Neural progenitor cell (in vitro differentiated cells): ENCODE data around the gene ELP6. TPM values are rescaled to one million over a fixed set of nuclear protein-coding genes. Genes with fewer than 3 reads are reported as not detected.

Experiments used
- DNase-seq: peaks from one replicate; pipeline ENCODE4 v3.0.0-alpha.2; 2016; ENCODE audit warnings: low spot score
- H2AFZ ChIP-seq: fragments of 200-600 bp; sonication (generic); replicated peaks from 2 replicates; pipeline ENCODE4 v1.6.1; 2016; ENCODE audit warnings: antibody characterized with exemption
- H3F3A ChIP-seq: fragments of 200-600 bp; sonication (generic); 2 replicates; pipeline ENCODE4 v1.6.1; 2016; ENCODE audit warnings: antibody characterized with exemption, low read depth
- H3K27ac ChIP-seq: fragments of 200-600 bp; sonication (generic); 2 replicates; pipeline ENCODE4 v1.5.1; 2016; ENCODE audit warnings: mild to moderate bottlenecking
- H3K27me3 ChIP-seq: fragments of 200-600 bp; sonication (generic); 2 replicates; pipeline ENCODE4 v1.6.1; 2016; ENCODE audit warnings: mild to moderate bottlenecking, moderate library complexity
- H3K36me3 ChIP-seq: fragments of 200-600 bp; sonication (generic); 2 replicates; pipeline ENCODE4 v1.5.1; 2016
- H3K4me1 ChIP-seq: fragments of 200-600 bp; sonication (generic); 2 replicates; pipeline ENCODE4 v1.6.1; 2016; ENCODE audit warnings: mixed run types
- H3K4me2 ChIP-seq: fragments of 200-600 bp; sonication (generic); 2 replicates; pipeline ENCODE4 v1.6.1; 2016
- H3K4me3 ChIP-seq: fragments of 200-600 bp; sonication (generic); 2 replicates; pipeline ENCODE4 v1.5.1; 2016
- H3K79me2 ChIP-seq: fragments of 200-600 bp; sonication (generic); 2 replicates; pipeline ENCODE4 v1.6.1; 2016; ENCODE audit warnings: low read depth
- H3K9ac ChIP-seq: fragments of 200-600 bp; sonication (generic); 2 replicates; pipeline ENCODE4 v1.6.1; 2016
- H3K9me3 ChIP-seq: fragments of 200-600 bp; sonication (generic); 2 replicates; pipeline ENCODE4 v1.5.1; 2016; ENCODE audit warnings: low read depth
- H4K20me1 ChIP-seq: fragments of 200-600 bp; sonication (generic); 2 replicates; pipeline ENCODE4 v1.6.1; 2016; ENCODE audit warnings: low read depth
- H3K27ac Mint-ChIP-seq: 3 replicates; pipeline ENCODE4 v1.8.0; 2021; ENCODE audit warnings: mixed read lengths
- H3K27me3 Mint-ChIP-seq: 2 replicates; pipeline ENCODE4 v1.8.0; 2022; ENCODE audit warnings: low read depth, mild to moderate bottlenecking, inconsistent platforms, moderate library complexity, mixed read lengths; ENCODE audit not compliant: insufficient read depth
- H3K36me3 Mint-ChIP-seq: 3 replicates; pipeline ENCODE4 v1.8.0; 2021; ENCODE audit warnings: mixed read lengths
- H3K4me1 Mint-ChIP-seq: 3 replicates; pipeline ENCODE4 v1.8.0; 2021; ENCODE audit warnings: mixed read lengths
- H3K4me3 Mint-ChIP-seq: 3 replicates; pipeline ENCODE4 v1.8.0; 2021; ENCODE audit warnings: mild to moderate bottlenecking, moderate library complexity, mixed read lengths
- H3K9me3 Mint-ChIP-seq: 3 replicates; pipeline ENCODE4 v1.8.0; 2020; ENCODE audit warnings: mixed read lengths
- CTCF ChIP-seq: fragments of 200-600 bp; sonication (generic); IDR thresholded peaks from 2 replicates; pipeline ENCODE4 v1.5.1; 2017; ENCODE audit warnings: antibody characterized with exemption, mild to moderate bottlenecking
- EZH2 ChIP-seq: fragments of 200-600 bp; sonication (generic); IDR thresholded peaks from 2 replicates; pipeline ENCODE4 v1.6.1; 2017; ENCODE audit warnings: antibody characterized with exemption, mild to moderate bottlenecking, moderate library complexity
- EZH2phosphoT487 ChIP-seq: fragments of 200-600 bp; sonication (generic); IDR thresholded peaks from 2 replicates; pipeline ENCODE4 v1.6.1; 2017; ENCODE audit warnings: antibody characterized with exemption
- total RNA-seq: library from RNA; depleted of rRNA; stranded (reverse); fragments of >200 nt; gene quantifications from 2 replicates; pipeline ENCODE4 v1.2.3, GENCODE V29; 2015; ENCODE audit warnings: low replicate concordance

ELP6 gene
- total RNA-seq, 1 donor from 2014 or later: 32.9 TPM

GRCh38 chr3:47520756-47521155, 7.2 kb upstream of the ELP6 start:
- Histone ChIP-seq H3F3A (peaks cover 16% of the 10 kb centered on the region), H3K9ac (no peak overlapping the region), H3K27me3 (peaks cover 11% of the 10 kb centered on the region), H3K36me3 (no peaks in the 10 kb centered on the region), H3K79me2 (no peaks in the 10 kb centered on the region), H3K4me1 (peaks cover 11% of the 10 kb centered on the region), H2AFZ (peak overlapping the region; percentile 69), H3K27ac (no peak overlapping the region), H3K4me3 (no peak overlapping the region), H3K9me3 (no peaks in the 10 kb centered on the region), H4K20me1 (no peaks in the 10 kb centered on the region), H3K4me2 (peak overlapping the region; percentile 10)
- H3K4me1 Mint-ChIP-seq: peaks cover 28% of the 10 kb centered on the region
- H3K36me3 Mint-ChIP-seq: no peaks in the 10 kb centered on the region
- peak overlapping the region; percentile 89 for H3K27ac Mint-ChIP-seq
- DNase-seq: peak; percentile 46
- H3K4me3 Mint-ChIP-seq: peak overlapping the region; percentile 1
- peaks cover 3% of the 10 kb centered on the region for H3K9me3 Mint-ChIP-seq
- H3K27me3 Mint-ChIP-seq: no peaks in the 10 kb centered on the region
- no peak for TF ChIP-seq EZH2
- TF ChIP-seq CTCF: no peak
- TF ChIP-seq EZH2phosphoT487: no peak

GRCh38 chr3:47517937-47518336, 4.4 kb upstream of the ELP6 start:
- H3K36me3 ChIP-seq: no peaks in the 10 kb centered on the region
- H3K4me1 ChIP-seq: peaks cover 11% of the 10 kb centered on the region
- no peak overlapping the region for H3K4me2 ChIP-seq
- no peak overlapping the region for H3K27ac ChIP-seq
- H3K4me3 ChIP-seq: no peak overlapping the region
- Mint-ChIP-seq H3K36me3 (no peaks in the 10 kb centered on the region), H3K4me1 (peaks cover 42% of the 10 kb centered on the region), H3K4me3 (no peak overlapping the region), H3K27me3 (peaks cover 2% of the 10 kb centered on the region), H3K9me3 (no peaks in the 10 kb centered on the region), H3K27ac (no peak overlapping the region)
- no peak overlapping the region for H3K9ac ChIP-seq
- H3F3A ChIP-seq: peaks cover 37% of the 10 kb centered on the region
- no peak overlapping the region for H2AFZ ChIP-seq
- H3K79me2 ChIP-seq: peaks cover 2% of the 10 kb centered on the region
- H3K9me3 ChIP-seq: no peaks in the 10 kb centered on the region
- H4K20me1 ChIP-seq: no peaks in the 10 kb centered on the region
- DNase-seq: no peak
- TF ChIP-seq EZH2 (no peak), EZH2phosphoT487 (no peak), CTCF (no peak)
- peaks cover 7% of the 10 kb centered on the region for H3K27me3 ChIP-seq

GRCh38 chr3:47515864-47516319, 2.4 kb upstream of the ELP6 start:
- Histone ChIP-seq H3K79me2 (peaks cover 22% of the 10 kb centered on the region), H3F3A (peaks cover 34% of the 10 kb centered on the region), H3K9ac (no peak overlapping the region), H3K4me3 (no peak overlapping the region), H3K4me1 (peaks cover 10% of the 10 kb centered on the region), H3K27ac (no peak overlapping the region), H3K27me3 (no peaks in the 10 kb centered on the region), H3K4me2 (no peak overlapping the region), H4K20me1 (no peaks in the 10 kb centered on the region), H3K9me3 (no peaks in the 10 kb centered on the region), H3K36me3 (peaks cover 1% of the 10 kb centered on the region), H2AFZ (no peak overlapping the region)
- peak overlapping the region; percentile 7 for H3K27ac Mint-ChIP-seq
- no peaks in the 10 kb centered on the region for H3K36me3 Mint-ChIP-seq
- H3K9me3 Mint-ChIP-seq: no peaks in the 10 kb centered on the region
- TF ChIP-seq EZH2phosphoT487: no peak
- TF ChIP-seq CTCF: no peak
- TF ChIP-seq EZH2: no peak
- H3K27me3 Mint-ChIP-seq: peaks cover 4% of the 10 kb centered on the region
- H3K4me3 Mint-ChIP-seq: peak overlapping the region; percentile 75
- H3K4me1 Mint-ChIP-seq: peaks cover 33% of the 10 kb centered on the region
- no peak for DNase-seq
